PFSK-1 (cell line): ENCODE results near the gene TSPAN18.

Source experiments
- POLR2AphosphoS5 ChIP-seq: IDR thresholded peaks from 2 replicates; pipeline ENCODE4 v1.6.1; 2012; ENCODE audit warnings: low read depth, mild to moderate bottlenecking, control low read depth, low read length, moderate library complexity
- SIN3A ChIP-seq: IDR thresholded peaks from 2 replicates; pipeline ENCODE4 v1.6.1; 2012; ENCODE audit warnings: mild to moderate bottlenecking, low read length, moderate library complexity, borderline replicate concordance; ENCODE audit not compliant: insufficient read depth
- TF ChIP-seq, protein P1 (sequence below), 2 experiments: IDR thresholded peaks; 2 replicates each; pipeline versions ENCODE4 v1.6.1 to v1.8.0; 2011 to 2012; ENCODE audit warnings: low read depth in 2 of 2, low read length in 2 of 2, control low read depth in 1 of 2, inconsistent platforms in 1 of 2, mild to moderate bottlenecking in 1 of 2, moderate library complexity in 1 of 2; ENCODE audit not compliant: insufficient read depth in 1 of 2

DNA sequence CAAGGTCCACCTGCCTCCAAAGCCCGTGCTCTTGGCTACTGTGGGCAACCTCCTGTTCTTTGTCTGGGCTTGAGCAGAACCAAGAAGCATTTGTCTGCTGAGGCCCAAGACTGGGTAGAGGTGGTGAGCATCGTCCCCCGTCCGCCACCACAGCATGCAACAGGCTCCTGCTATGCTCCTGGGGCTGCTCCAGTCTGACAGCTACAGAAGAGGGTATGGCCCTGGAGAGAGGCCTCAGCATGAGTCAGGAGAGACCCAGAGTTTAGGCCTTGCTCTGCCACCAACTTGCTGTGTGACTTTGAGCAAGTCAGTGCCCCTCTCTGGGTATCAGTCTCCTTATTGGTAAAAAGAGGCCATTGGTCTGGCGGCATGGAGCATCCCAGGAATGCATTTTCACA is 132.8 kb downstream of the TSPAN18 start:
- TF ChIP-seq, protein P1, sequence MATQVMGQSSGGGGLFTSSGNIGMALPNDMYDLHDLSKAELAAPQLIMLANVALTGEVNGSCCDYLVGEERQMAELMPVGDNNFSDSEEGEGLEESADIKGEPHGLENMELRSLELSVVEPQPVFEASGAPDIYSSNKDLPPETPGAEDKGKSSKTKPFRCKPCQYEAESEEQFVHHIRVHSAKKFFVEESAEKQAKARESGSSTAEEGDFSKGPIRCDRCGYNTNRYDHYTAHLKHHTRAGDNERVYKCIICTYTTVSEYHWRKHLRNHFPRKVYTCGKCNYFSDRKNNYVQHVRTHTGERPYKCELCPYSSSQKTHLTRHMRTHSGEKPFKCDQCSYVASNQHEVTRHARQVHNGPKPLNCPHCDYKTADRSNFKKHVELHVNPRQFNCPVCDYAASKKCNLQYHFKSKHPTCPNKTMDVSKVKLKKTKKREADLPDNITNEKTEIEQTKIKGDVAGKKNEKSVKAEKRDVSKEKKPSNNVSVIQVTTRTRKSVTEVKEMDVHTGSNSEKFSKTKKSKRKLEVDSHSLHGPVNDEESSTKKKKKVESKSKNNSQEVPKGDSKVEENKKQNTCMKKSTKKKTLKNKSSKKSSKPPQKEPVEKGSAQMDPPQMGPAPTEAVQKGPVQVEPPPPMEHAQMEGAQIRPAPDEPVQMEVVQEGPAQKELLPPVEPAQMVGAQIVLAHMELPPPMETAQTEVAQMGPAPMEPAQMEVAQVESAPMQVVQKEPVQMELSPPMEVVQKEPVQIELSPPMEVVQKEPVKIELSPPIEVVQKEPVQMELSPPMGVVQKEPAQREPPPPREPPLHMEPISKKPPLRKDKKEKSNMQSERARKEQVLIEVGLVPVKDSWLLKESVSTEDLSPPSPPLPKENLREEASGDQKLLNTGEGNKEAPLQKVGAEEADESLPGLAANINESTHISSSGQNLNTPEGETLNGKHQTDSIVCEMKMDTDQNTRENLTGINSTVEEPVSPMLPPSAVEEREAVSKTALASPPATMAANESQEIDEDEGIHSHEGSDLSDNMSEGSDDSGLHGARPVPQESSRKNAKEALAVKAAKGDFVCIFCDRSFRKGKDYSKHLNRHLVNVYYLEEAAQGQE (IDR thresholded peaks at IDR 0.05; ENCODE audit: insufficient read depth in 1 of 2, low read depth in 2 of 2, low read length in 2 of 2) = no peak
- no peak for TF ChIP-seq SIN3A
- TF ChIP-seq POLR2AphosphoS5 = no peak
